Measurements from ENCODE around the gene CDC73.
"Not testable (repeated sequence)": the region's sequence is repeated elsewhere in the genome, so short reads cannot be mapped to it uniquely, and the experiment has no call there.

The CDC73 gene

DNA sequence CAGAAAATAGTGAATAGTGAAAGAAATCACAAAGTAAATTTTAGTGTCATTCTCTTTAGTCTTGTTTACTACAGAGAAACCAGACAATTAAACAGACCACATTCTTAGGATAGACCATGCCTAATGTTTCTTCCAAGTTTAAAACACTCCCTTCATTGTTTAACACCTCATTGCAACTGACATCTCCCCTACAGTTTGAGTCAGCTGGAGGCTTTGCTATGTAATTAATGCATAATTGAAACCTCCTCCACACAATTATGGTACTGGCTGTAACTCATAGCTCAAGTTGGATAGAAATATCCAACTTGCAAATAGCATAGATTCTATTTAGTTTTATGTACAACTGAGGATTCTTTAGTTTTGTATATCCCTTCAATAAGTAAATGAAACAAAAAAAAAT is 99.8 kb downstream of the CDC73 start:
- no peak overlapping the region for H3K27ac ChIP-seq

GRCh38 chr1:193222056-193222615 is 100.3 kb downstream of the CDC73 start:
- no peak for DNase-seq (ENCODE audit: low spot score)
- TF ChIP-seq CTCF (IDR thresholded peaks at IDR 0.05) = no peak
- H3K27ac ChIP-seq = no peak overlapping the region
- H3K4me3 ChIP-seq = no peak overlapping the region

More for the DNA sequence above, 99.8 kb downstream of the CDC73 start:
- TF ChIP-seq CTCF (IDR thresholded peaks at IDR 0.05) = no peak
- no peak for DNase-seq (ENCODE audit: low spot score)
- H3K4me3 ChIP-seq = no peak overlapping the region

- Histone ChIP-seq H3K27ac (no peak overlapping the region), H3K4me3 (no peak overlapping the region)
- no peak for DNase-seq (ENCODE audit: low spot score)
- TF ChIP-seq CTCF (IDR thresholded peaks at IDR 0.05) = no peak
Measured at GRCh38 chr1:193229136-193229535, 107.3 kb downstream of the CDC73 start.

- not testable (repeated sequence) for H3K27ac ChIP-seq; H3K4me3 ChIP-seq; DNase-seq (ENCODE audit: low spot score)
Measured at GRCh38 chr1:193231146-193231545, 109.3 kb downstream of the CDC73 start.

DNA sequence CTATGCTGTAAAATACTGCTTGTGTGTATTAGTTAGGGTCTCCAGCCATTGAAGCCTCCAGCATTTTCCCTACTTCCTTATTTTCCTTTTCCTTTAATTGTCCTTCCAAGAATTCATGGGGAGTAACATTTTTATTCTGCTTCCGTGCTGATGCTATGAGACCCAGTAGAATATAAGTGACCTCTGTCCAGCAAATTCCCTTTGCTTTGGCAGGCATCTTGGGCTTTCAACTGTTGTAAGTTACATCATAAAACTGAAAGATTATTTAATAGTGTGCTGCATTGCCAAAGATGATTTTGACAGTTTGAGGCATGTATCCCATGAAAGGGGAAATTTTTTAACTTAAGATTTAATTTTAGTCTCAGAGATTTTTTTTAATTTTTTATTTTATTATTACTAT is 112.7 kb downstream of the CDC73 start:
- DNase-seq (ENCODE audit: low spot score) = no peak
- TF ChIP-seq CTCF (IDR thresholded peaks at IDR 0.05) = no peak
- Histone ChIP-seq H3K27ac (no peak overlapping the region), H3K4me3 (no peak overlapping the region)

DNA sequence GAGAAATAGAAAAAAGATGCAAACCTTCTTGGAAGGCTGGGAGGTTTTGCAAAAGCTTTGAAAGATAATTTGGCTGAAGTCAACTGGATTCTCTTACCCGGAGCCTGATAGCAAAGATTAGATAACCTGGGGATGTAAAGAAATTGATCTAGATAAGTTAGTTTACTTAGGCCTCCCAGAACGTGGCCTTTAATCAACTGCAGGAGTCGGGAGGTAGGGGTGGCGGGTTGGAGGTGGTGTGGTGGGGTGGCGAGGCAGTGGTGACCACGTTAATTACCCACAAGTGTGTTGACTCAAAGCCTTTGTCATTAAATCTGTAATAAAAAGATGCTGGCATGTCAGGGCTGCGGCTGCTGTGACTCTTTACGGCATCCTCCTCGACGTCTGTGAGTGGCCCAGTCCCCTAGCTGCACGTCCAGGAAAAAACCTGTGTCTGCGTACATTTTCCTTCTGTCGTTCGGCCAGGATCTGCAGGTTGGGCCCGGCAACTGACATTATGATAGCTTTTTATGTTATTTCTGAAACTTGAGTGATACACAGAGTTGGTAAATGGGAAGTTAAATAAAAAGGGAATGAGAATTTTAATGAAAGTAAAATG is 115.6 kb downstream of the CDC73 start:
- TF ChIP-seq CTCF (IDR thresholded peaks at IDR 0.05) = no peak
- no peak overlapping the region for H3K4me3 ChIP-seq
- no peak overlapping the region for H3K27ac ChIP-seq
- no peak for DNase-seq (ENCODE audit: low spot score)

DNA sequence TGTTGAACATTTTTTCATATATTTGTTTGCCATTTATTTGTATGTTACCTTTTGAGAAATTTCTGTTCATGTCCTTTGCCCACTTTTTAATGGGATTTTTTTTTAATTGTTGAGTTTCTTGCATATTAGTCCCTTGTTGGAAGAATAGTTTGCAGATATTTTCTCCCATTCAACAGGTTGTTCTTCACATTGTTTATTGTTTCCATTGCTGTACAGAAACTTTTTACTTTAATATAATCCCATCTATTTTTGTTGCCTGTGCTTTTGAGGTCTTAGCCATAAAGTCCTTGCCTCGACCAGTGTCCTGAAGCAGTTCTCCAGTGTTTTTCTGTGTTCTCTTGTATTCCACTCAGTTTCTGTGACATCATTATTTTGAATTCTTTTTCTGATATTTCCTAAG is 118.8 kb downstream of the CDC73 start:
- DNase-seq (ENCODE audit: low spot score) = no peak
- TF ChIP-seq CTCF (IDR thresholded peaks at IDR 0.05) = no peak
- Histone ChIP-seq H3K4me3 (no peak overlapping the region), H3K27ac (no peak overlapping the region)

All from coronary artery (tissue), 2 donors.